GM21529 (cell line): ENCODE measurements around the gene ANKRD2.
"Not testable (repeated sequence)": the region's sequence is repeated elsewhere in the genome, so short reads cannot be mapped to it uniquely, and the experiment has no call there.

Source experiments
- ATAC-seq: cut with Tn5 transposase; IDR thresholded peaks from one replicate; pipeline ENCODE4 v1.9.1; 2021; ENCODE audit not compliant: unreplicated experiment

ANKRD2 gene

DNA sequence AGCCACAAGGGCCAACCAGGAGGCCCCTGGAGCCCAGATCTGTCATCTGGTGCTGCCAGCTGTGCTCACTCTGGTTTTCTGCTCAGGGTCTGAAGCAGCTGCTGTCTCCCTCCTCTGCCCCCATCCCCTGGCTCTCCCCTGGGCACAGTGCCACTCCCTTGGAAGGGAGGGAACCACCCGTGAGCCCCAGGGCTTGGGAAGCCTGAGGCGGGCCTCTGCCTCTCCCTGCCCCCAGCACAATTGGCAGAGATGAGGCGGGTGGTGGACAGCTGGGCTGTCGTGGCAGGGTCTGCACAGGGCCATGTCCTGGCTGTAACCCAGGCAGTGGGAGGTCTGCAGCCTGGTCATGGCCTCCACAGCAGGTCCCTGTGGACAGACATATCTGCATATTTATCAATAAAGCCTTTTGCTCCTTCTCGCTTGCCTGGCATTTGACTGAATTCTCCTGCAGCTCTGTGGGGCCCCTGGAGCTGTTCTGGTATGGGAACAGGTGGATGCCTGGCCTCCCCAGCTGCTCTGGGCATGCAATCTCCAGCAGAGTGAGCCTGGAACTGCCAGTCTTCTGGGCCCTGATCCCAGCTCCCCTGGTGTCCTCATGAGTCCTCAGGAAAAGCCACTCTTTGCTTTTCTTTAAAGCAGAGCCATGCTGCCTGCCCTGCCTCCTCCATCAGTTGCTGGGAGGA lies 1.6 kb upstream of the ANKRD2 start:
- no peak for ATAC-seq

DNA sequence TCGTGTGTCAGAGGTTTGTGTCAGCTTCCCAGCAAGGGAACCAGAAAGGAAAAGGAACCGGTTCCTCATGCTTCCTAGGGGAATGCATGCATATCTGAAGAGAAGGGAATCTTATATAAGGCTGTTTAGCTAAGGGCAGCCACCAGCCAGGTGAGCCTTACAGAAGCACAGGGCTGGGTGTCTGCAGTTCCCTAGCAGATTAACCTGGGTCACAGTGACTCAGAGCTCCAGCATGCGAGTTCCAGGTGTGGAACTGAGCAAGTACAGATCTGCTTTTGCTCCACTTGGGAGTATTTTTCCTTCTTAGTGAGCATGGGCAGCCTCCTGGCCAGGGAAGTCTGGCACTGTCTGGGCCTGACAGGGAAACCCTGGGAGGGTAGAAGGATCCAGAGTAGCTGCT lies 957 bp upstream of the ANKRD2 start:
- ATAC-seq = no peak

DNA sequence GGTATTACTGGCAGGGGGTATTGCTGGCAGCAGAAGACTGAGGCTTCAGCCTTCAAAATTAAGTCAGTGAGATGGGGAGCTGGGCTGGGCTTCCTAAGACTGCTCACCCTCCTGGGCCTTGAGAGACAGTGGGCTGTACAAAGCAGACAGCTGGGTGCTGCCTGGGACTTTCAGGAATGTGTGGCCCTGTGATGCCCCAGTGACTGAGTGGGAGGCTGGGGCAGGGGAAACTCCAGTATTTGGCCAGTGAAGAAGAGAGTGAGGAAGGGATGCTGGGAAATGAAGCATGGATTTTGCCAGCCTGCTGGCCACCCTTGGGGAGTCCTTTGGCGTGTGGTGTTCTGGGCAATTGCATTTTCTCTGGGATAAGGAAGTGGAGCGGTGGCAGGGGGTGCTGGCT lies 442 bp downstream of the ANKRD2 start:
- no peak for ATAC-seq

DNA sequence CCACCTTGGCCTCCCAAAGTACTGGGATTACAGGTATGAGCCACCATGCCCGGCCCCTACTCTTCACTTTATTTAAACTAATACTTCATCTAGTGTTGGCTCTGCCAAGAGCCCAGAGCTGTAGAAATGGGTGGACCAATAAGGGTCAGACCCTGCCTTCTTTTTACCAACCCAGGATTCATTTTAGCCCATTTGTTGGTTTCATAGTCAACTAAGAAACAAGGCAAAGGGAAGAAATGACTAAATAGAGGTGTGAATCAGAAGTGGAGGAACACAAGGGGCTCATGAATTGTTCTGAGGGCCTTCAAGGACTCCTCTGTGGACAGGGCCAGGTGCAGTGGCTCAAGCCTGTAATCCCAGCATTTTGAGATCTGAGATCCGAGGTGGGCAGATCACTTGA lies 1.1 kb downstream of the ANKRD2 start:
- ATAC-seq = no peak

DNA sequence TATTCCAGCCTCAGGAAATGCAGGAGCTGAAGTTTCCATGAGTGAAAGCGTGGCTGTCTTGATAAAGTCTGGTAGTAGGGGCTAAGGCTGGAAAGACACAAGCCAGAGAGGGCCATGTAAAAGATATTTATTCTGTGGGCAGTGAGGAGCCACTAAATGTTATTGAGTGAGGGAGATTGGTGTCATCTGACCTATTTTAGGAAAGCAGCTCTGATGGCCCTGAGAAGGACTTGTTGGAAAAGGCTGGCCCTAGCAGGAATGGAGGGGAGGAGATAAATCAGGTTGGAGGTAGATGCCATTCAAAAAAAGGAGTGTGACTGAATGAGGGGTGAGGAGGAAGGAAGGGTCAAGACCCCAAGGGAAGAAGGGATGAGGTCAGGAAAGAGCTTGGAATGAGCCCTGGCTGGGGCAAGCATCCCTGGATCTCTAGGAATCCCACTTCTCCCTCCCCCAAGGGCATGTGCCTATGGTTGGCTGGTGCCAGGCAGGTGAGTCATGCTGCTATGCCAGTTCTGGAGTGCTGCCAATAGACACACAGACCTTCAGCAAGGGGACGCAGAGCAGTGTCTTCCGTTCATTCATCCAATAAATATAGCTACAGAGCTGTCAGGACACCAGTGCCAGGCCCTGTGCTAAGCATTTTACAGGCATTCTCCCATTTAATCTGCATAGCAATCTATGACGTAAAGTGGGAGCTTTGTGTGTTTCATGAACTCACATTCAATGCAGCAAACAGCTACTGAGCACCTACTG lies 2.0 kb downstream of the ANKRD2 start:
- no peak for ATAC-seq

DNA sequence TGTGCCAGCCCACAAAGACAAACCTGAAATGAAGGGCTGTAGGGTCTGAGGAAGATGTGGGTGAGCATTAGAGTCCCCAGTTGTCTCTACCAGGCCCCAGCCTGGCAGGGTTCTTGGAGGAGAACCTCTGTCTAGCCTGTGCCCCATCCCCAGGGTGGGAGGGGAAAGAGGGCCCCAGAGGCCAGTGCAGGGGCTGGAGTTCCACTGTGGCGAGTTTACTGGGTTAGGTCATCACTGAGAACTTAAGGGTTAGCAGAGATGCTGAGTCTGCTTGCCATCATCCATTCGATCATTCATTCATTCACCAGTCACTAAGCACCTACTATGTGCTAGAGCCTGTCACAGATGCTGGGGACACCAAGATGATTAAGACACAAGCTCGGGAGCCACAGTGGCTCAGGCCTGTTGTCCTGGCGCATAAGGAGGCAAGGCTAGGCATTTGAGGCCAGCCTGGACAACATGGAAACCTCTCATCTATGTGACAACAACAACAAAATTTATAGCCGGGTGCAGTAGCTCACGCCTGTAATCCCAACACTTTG lies 2.6 kb downstream of the ANKRD2 start:
- no peak for ATAC-seq

DNA sequence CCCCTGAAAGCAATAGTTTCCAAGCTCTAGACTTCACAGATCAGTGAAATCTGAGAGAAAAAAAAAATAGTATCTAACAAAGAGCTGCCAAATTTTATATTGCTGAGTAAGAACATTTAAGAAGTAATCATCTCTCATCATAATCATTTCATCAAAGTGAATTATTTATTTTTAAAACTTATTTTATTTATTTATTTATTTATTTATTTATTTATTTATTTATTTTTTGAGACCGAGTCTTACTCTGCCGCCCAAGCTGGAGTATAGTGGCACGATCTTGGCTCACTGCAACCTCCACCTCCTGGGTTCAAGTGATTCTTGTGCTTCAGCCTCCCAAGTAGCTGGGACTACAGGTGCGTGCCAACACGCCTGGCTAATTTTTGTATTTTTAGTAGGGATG lies 3.9 kb downstream of the ANKRD2 start:
- not testable (repeated sequence) for ATAC-seq

DNA sequence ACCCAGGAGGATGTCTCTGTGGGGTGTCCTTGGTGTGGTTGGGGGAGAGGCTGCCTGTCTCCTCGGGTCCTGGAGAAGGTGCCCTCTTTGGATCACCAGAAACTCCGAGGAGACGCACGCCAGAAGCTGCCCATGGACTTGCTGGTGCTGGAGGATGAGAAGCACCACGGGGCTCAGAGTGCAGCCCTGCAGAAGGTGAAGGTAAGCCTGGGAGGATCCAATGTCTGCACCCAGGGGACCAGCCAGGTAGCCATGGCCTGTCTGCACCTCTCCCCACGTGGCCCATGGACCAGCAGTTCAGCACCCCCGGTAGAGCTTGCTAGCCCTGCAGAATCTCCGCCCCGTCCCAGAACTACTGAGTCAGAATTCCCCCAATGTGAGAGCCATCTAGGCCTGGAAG lies 5.1 kb downstream of the ANKRD2 start:
- ATAC-seq = no peak

DNA sequence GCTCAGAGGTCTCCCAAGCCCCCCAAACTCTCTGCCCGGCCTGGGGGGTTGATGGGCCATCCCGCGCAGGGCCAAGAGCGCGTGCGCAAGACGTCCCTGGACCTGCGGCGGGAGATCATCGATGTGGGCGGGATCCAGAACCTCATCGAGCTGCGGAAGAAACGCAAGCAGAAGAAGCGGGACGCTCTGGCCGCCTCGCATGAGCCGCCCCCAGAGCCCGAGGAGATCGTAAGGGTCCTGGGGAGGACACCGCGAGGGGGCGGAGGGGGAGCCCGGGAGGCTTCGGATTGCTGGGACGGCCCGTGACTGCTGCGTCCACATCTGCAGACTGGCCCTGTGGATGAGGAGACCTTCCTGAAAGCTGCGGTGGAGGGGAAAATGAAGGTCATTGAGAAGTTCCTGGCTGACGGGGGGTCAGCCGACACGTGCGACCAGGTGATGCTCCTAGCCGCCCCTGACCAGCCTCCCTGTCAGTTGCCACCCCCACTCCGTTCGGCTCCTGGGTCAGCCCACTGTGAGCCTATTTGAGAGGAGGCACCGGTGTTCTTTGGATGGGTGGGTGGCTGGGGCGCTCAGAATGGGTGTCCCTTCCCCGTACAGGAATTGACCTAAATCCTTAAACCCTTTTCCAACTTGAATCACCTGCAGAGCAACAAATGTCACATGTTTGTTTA lies 5.7 kb downstream of the ANKRD2 start:
- no peak for ATAC-seq

DNA sequence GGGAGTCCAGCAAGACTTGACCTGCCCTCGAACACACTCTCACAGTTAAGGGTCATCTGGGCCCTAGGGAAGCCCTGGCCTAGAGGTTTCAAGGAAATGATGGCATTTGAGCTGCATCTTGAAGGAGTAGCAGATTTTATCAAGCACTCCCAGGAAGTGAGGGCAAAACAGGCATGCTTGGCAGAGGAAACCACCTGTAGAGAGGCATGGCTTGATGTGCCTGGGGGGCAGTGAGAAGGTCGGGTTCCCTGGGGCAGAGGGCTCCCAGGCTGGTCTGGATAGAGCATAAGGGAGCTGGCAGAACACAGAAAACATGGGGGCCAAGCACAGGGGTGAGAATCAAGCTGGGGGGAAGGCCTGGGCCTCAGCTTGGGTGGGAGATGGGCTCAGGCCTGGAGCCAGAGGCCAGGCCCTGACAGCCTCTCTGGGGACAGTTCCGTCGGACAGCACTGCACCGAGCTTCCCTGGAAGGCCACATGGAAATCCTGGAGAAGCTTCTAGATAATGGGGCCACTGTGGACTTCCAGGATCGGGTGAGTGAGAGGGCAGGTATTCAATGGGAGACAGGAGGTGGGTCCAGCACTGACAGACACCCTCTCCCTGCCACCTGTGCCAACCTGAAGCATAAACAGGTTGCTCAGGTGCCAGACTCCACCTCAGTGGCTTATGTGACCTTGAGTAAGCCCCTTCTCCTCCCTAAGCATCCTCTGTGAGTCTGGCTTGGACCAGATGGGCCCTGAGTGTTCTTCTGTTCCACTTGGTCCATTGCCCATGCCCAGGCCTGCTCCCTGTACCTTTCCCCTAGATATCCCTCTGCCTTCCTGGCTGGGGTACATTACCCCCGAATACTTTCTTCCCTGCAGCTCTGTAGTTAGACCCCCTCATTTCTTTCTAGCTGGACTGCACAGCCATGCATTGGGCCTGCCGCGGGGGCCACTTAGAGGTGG lies 8.1 kb downstream of the ANKRD2 start:
- ATAC-seq = no peak

DNA sequence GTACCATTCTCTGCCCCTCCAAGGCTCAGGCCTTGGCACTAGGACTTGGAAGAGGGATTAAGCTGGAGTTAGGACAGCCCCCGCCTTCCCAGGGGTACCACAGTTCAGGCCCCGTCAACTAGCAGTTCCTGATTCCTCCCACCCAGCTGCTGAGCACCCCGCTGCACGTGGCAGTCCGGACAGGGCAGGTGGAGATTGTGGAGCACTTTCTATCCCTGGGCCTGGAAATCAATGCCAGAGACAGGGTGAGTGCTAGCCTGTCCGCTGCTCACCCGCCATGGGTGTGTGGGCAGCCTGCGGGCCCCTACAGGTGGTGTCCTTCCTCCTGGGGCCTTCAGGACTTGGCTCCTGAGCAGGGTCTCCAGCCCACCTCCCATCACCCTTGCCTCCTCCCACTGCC lies 9.6 kb downstream of the ANKRD2 start:
- no peak for ATAC-seq

DNA sequence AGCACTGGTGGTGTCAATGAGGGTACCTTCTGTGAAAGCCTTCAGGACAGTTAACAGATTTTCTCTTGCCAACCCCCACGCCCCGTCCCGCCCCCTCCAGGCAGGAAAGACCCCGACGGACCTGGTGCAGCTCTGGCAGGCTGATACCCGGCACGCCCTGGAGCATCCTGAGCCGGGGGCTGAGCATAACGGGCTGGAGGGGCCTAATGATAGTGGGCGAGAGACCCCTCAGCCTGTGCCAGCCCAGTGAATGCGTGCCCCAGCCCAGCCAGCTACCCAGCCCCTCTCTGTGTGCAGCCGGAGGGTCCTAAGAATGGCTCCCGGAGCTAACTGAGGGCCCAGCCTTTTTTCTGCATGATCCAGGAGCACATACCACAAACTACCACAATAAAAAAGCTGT lies 10.9 kb downstream of the ANKRD2 start:
- no peak for ATAC-seq

DNA sequence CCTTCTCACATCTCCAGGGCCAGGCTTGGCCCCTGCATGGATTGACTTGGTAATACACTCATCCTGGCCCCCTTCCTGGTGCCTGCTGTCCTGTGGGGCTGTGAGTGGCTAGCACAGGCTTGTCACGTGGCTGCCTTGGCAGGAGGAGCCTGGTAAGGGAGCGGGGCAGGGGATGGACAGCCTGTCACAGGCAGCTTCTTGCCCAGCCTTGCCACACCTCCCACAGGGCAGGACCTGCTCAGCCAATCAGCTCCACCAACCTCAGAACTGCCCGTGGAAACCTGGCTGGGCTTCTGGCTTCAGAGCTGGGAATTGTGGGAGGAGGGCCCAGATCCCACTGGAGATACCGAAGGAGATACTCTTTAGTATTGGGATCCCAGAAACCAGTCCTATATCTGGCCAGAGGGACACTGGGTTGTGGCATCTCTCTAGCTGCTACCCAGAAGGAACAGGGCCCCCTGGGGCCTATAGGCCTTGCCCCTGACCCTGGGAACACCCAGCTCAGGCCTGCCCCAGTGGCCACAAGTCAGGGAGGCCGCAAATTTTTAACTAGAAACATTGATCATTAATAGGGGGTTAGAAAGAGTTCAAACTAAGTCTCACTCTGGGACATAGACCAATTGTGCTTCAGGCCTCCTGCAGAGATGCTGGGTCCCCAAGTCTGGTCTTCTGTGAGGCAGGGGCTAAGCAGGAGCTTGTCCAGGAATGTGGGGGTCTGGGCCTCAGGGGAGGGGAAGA lies 11.7 kb downstream of the ANKRD2 start, which contains the start of gene HOGA1:
Gene HOGA1 (plus strand): TSS at position 330 of the 738 bp plus-strand sequence. CDS start 315 bp downstream, at position 645.
- ATAC-seq = peak; percentile 69

DNA sequence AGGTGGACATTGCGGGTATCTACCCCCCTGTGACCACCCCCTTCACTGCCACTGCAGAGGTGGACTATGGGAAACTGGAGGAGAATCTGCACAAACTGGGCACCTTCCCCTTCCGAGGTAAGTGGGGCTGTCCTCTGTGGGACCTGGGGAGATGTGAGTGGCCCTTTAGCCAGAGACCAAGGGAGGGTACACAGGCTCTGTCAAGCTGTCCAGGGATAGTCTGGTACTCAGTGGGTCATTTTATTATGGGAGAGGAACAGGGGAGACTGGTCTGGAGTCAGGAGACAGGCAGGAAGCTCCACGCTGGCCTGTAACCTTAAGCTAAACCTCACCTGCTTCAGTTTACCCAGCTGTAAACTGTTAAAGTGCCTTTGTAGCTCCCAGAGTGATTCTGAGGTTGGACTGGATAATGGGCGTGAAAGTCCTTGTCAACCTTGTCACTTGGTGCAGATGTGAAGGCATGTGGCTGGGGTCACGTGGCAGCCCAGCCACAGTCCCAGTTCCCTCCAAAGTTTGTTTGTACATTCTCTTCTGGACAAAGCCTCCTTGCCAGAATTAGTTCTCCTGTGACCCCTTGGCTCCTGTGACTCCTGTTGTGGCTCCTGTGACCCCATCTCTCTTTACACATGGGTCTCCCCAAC lies 12.3 kb downstream of the ANKRD2 start:
- ATAC-seq = no peak

DNA sequence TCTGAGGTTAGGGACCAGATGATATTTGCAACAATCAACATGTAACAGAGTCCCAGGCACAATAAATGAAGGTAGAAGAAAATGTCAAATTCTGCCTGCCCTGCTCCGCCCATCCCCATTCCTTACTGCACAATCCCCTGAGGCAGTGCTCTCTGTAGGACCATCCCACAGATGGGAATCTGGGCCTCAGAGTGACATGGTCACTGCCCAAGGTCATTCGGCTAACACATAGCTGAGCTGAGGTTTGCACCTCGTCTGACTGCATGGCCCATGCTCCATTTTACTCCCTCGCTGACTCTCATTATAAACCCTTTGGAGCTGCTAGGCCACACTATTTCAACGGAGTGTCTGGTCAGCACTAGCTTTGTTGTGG lies 12.8 kb downstream of the ANKRD2 start:
- no peak for ATAC-seq

DNA sequence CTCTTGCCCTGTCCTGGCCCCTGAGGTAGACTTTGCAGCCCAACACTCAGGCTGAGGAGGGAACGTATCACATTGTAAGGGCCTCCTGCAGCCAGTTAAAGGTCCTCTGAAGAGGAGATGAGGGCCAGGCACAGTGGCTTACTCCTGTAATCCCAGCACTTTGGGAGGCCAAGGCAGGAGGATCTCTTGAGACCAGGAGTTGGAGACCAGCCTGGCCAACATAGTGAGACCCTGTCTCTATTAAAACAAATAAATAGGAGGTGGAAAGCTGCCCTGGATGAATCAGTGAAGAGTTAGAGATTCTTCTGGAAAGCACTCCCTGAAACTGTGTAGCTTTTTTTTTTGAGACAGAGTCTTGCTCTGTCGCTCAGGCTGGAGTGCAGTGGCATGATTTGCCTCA lies 14.6 kb downstream of the ANKRD2 start:
- no peak for ATAC-seq

DNA sequence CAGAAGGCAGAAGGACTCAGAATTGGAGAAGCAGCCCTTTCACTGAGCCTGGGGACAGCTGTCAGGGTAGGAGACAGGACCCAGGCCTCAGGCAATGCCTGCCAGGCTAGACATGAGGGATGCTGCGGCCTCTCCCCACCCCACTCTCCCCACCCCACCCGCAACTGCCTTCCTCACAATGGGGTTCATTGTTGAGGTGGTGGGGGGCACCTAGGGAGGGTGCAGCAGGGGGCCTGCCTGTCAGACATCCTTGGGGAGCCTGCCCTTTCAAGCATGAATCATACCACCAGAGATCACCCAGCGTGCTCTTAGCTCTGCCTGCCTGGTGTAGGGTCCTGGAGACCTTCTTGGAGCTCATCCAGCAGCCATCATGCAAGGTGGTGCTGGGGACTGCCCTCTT lies 16.9 kb downstream of the ANKRD2 start, which contains the start of gene C10orf62:
Gene C10orf62 (plus strand): TSS at position 243 of the 400 bp plus-strand sequence. CDS start 177 bp downstream, outside the sequence.
- ATAC-seq = no peak

DNA sequence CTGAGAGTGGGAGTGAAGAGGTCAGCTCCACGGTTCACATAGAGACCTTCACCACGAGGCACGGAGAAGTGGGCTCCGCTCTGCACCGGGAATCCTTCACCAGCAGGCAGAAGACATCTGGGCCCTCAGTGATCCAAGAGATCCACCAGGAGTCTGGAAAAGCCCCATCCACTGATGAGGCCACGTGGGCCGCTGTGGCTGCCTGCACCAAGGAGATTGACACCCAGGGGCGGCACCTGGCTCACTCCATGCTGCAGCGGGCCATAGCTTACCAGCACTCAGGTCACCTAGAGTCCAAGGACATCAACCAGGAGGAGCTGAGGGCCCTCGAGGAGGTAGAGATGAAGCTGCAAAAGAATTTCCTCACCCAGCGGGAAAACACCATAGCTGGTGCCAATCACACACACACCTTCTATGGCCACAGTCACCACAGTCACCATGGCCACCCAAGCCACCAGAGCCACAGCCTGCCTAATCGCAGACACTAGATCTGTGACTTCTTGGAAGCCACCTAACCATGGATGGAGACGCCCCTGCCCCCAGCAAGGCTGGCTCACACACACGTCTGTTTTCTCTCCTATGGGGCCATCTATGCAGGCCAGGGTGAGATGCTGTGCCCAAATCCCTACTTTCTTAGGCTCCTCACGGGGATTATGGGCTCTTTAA lies 17.6 kb downstream of the ANKRD2 start:
- no peak for ATAC-seq
